BJ (cell line): ENCODE measurements around the gene PGBD5. TPM values are rescaled to one million over a fixed set of nuclear protein-coding genes. Genes with fewer than 3 reads are reported as not detected.

Experiments
- CTCF ChIA-PET: fragments of 350-600 bp; formaldehyde crosslinking; extraction: SDS; loops from one replicate; lab custom pipeline; 2021; ENCODE audit warnings: antibody characterized with exemption, inconsistent platforms; lab: Yijun Ruan, JAX
- POLR2A ChIA-PET: fragments of 300-600 bp; sonication (Branson Sonifier 250); formaldehyde crosslinking; extraction: SDS; loops from one replicate; lab custom pipeline; 2021; ENCODE audit warnings: antibody characterized with exemption; lab: Charles Lee
- DNase-seq: peaks from one replicate; pipeline ENCODE4 v3.0.0-alpha.2; 2011; ENCODE audit warnings: low read depth
- H3K27me3 ChIP-seq: 2 replicates; pipeline ENCODE4 v1.6.0; 2011; ENCODE audit warnings: low read length; ENCODE audit not compliant: control insufficient read depth, insufficient read depth
- H3K36me3 ChIP-seq: 2 replicates; pipeline ENCODE4 v1.5.1; 2011; ENCODE audit warnings: low read length; ENCODE audit not compliant: control insufficient read depth, insufficient read depth
- H3K4me3 ChIP-seq: 2 replicates; pipeline ENCODE4 v1.5.1; 2011; ENCODE audit warnings: low read depth, mild to moderate bottlenecking, control low read depth, low read length
- CTCF ChIP-seq: IDR thresholded peaks from 2 replicates; pipeline ENCODE4 v1.5.1; 2011; ENCODE audit warnings: low read depth, mild to moderate bottlenecking, control low read depth, inconsistent platforms, low read length, moderate library complexity; ENCODE audit not compliant: insufficient read depth
- polyA plus RNA-seq: library from polyadenylated mRNA; depleted of rRNA; stranded (reverse); fragments of >200 nt; gene quantifications from 2 replicates; pipeline ENCODE4 v1.2.3, GENCODE V29; 2011

Gene PGBD5
- polyA plus RNA-seq, 1 experiment = 0.07 TPM

- ChIA-PET POLR2A (no interaction called here), CTCF (no interaction called here)
- DNase-seq = no peak
- Histone ChIP-seq H3K36me3 (no peaks in the 10 kb centered on the region), H3K4me3 (no peak overlapping the region), H3K27me3 (no peaks in the 10 kb centered on the region)
- no peak for TF ChIP-seq CTCF
Observed at GRCh38 chr1:230393722-230394121, 32.4 kb downstream of the PGBD5 start.

- Histone ChIP-seq H3K36me3 (no peaks in the 10 kb centered on the region), H3K4me3 (no peak overlapping the region), H3K27me3 (no peaks in the 10 kb centered on the region)
- POLR2A ChIA-PET = no interaction called here
- CTCF ChIA-PET = no interaction called here
- DNase-seq = no peak
- TF ChIP-seq CTCF = no peak
Observed at GRCh38 chr1:230392920-230393521, 33.1 kb downstream of the PGBD5 start.

GRCh38 chr1:230392536-230392909 lies 33.6 kb downstream of the PGBD5 start:
- DNase-seq = no peak
- Histone ChIP-seq H3K4me3 (no peak overlapping the region), H3K36me3 (no peaks in the 10 kb centered on the region), H3K27me3 (no peaks in the 10 kb centered on the region)
- POLR2A ChIA-PET = no interaction called here
- TF ChIP-seq CTCF = no peak
- CTCF ChIA-PET = no interaction called here

GRCh38 chr1:230391776-230392535 lies 34.2 kb downstream of the PGBD5 start:
- Histone ChIP-seq H3K4me3 (no peak overlapping the region), H3K27me3 (no peaks in the 10 kb centered on the region), H3K36me3 (no peaks in the 10 kb centered on the region)
- ChIA-PET CTCF (no interaction called here), POLR2A (no interaction called here)
- no peak for TF ChIP-seq CTCF
- no peak for DNase-seq

- no peak for TF ChIP-seq CTCF
- no peaks in the 10 kb centered on the region for H3K36me3 ChIP-seq
- H3K27me3 ChIP-seq = no peaks in the 10 kb centered on the region
- ChIA-PET POLR2A (no interaction called here), CTCF (no interaction called here)
- DNase-seq = no peak
- no peak overlapping the region for H3K4me3 ChIP-seq
Observed at GRCh38 chr1:230390371-230390770, 35.8 kb downstream of the PGBD5 start.
